Activated CD4-positive, alpha-beta memory T cell treated with anti-CD3 and anti-CD28 coated beads, Interleukin-2, amount 10 ng/mL, durations not matched to agents 7 days and 5 days (primary cell): Measurements from ENCODE around the gene NEK9. TPM values are rescaled to one million over a fixed set of nuclear protein-coding genes. Genes with fewer than 3 reads are reported as not detected.
A peak's percentile ranks its signal among the peaks of the same experiment; 100 is the strongest.
"Not testable (repeated sequence)": the region's sequence is repeated elsewhere in the genome, so short reads cannot be mapped to it uniquely, and the experiment has no call there.

Experiments used
- CTCF ChIA-PET: fragments of 350-600 bp; sonication (Branson Sonifier 250); formaldehyde crosslinking; loops from one replicate; lab custom pipeline; 2021; ENCODE audit warnings: antibody characterized with exemption, inconsistent platforms; lab: Charles Lee
- POLR2A ChIA-PET: fragments of 350-600 bp; sonication (Branson Sonifier 250); formaldehyde crosslinking; loops from one replicate; lab custom pipeline; 2021; ENCODE audit warnings: antibody characterized with exemption; lab: Charles Lee
- DNase-seq: peaks from one replicate; pipeline ENCODE4 v3.0.0-alpha.2; 2020
- H3K27ac Mint-ChIP-seq: one replicate; pipeline ENCODE4 v1.8.0; 2021; ENCODE audit warnings: mild to moderate bottlenecking, mixed read lengths
- H3K27me3 Mint-ChIP-seq: one replicate; pipeline ENCODE4 v1.8.0; 2021; ENCODE audit warnings: mixed read lengths
- H3K36me3 Mint-ChIP-seq: one replicate; pipeline ENCODE4 v1.8.0; 2021; ENCODE audit warnings: low read depth, mixed read lengths
- H3K4me1 Mint-ChIP-seq: one replicate; pipeline ENCODE4 v1.8.0; 2021; ENCODE audit warnings: mixed read lengths
- H3K4me3 Mint-ChIP-seq: one replicate; pipeline ENCODE4 v1.8.0; 2021; ENCODE audit warnings: mild to moderate bottlenecking, mixed read lengths
- H3K9me3 Mint-ChIP-seq: one replicate; pipeline ENCODE4 v1.8.0; 2021; ENCODE audit warnings: mixed read lengths
- total RNA-seq, 2 experiments: library from RNA; stranded (reverse); gene quantifications; one replicate each; pipeline ENCODE4 v1.2.3, GENCODE V29; 2021

The NEK9 gene
- total RNA-seq, 2 experiments from 2014 or later: 72.0 to 77.3 TPM

GRCh38 chr14:75077794-75078193 is 49.1 kb downstream of the NEK9 start:
- ChIA-PET CTCF (interaction anchor here (1.0 to 2.5 kb wide), 3 partner anchors 11 to 199 kb away, joined by 3 to 16 read pairs (median 3); no protein-coding TSS in a partner anchor), POLR2A (interaction anchor here (1.0 to 2.0 kb wide), 2 partner anchors 8 to 14 kb away, joined by 3 to 4 read pairs; partner anchors contain the start of genes ACYP1 and ZC2HC1C)
- H3K4me1 Mint-ChIP-seq: no peaks in the 10 kb centered on the region
- no peaks in the 10 kb centered on the region for H3K27me3 Mint-ChIP-seq
- H3K27ac Mint-ChIP-seq: no peak overlapping the region
- peaks cover 13% of the 10 kb centered on the region for H3K36me3 Mint-ChIP-seq
- no peak overlapping the region for H3K4me3 Mint-ChIP-seq
- H3K9me3 Mint-ChIP-seq: no peaks in the 10 kb centered on the region
- no peak for DNase-seq

GRCh38 chr14:75070383-75070782 is 56.5 kb downstream of the NEK9 start:
- H3K27me3 Mint-ChIP-seq: no peaks in the 10 kb centered on the region
- DNase-seq: no peak
- ChIA-PET CTCF (interaction anchor here (1.0 to 2.3 kb wide), 5 partner anchors 18 to 455 kb away, joined by 3 to 10 read pairs (median 5); no protein-coding TSS in a partner anchor), POLR2A (interaction anchor here (1.7 to 3.6 kb wide), 5 partner anchors 13 to 129 kb away, joined by 7 to 22 read pairs (median 10); partner anchors contain the start of genes EIF2B2 and NEK9)
- no peaks in the 10 kb centered on the region for H3K36me3 Mint-ChIP-seq
- H3K27ac Mint-ChIP-seq: no peak overlapping the region
- H3K9me3 Mint-ChIP-seq: no peaks in the 10 kb centered on the region
- H3K4me3 Mint-ChIP-seq: peak overlapping the region; percentile 22
- H3K4me1 Mint-ChIP-seq: peaks cover 10% of the 10 kb centered on the region

DNA sequence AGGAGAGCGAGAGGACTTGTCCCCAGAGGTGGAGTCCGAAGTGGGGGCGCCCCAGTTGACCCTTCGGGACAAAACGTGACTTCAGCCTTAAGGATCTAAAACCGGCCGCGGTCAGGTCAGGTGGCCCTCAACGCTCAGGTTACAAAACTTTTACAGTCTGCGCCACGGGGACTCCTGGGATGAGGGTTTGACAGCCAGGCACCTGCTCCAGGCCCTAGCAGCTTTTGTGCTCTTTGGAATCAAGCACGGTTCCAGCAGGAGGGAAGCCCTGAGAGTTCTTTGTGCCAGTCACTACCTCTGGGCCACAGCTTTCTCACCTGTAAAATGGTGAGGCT is 57.1 kb downstream of the NEK9 start:
- H3K36me3 Mint-ChIP-seq: no peaks in the 10 kb centered on the region
- no peaks in the 10 kb centered on the region for H3K9me3 Mint-ChIP-seq
- no peaks in the 10 kb centered on the region for H3K27me3 Mint-ChIP-seq
- no peak overlapping the region for H3K27ac Mint-ChIP-seq
- H3K4me1 Mint-ChIP-seq: peaks cover 14% of the 10 kb centered on the region
- DNase-seq: no peak
- ChIA-PET CTCF (interaction anchor here (0.9 to 2.3 kb wide), 8 partner anchors 19 to 455 kb away, joined by 3 to 10 read pairs (median 4); partner anchors contain the start of genes MLH3 and RPS6KL1), POLR2A (interaction anchor here (0.7 to 3.6 kb wide), 13 partner anchors 8 to 187 kb away, joined by 3 to 22 read pairs (median 7); partner anchors contain the start of genes EIF2B2, MLH3 and NEK9)
- H3K4me3 Mint-ChIP-seq: no peak overlapping the region

GRCh38 chr14:75069121-75069810 is 57.6 kb downstream of the NEK9 start, which contains the start of gene ZC2HC1C:
Gene ZC2HC1C, plus strand, starts transcription at chr14:75069641. Its CDS starts 933 bp downstream, at chr14:75070574.
- peak; percentile 73 for DNase-seq
- H3K4me3 Mint-ChIP-seq: peak within 1 kb of the TSS; percentile 22
- CTCF ChIA-PET: interaction anchor here (0.9 to 2.3 kb wide), 7 partner anchors 19 to 230 kb away, joined by 3 to 10 read pairs (median 5); partner anchors contain the start of genes MLH3 and RPS6KL1
- POLR2A ChIA-PET: interaction anchor here (0.7 to 3.6 kb wide), 14 partner anchors 9 to 188 kb away, joined by 3 to 22 read pairs (median 7); partner anchors contain the start of genes EIF2B2, MLH3 and NEK9
- no peaks in the 10 kb centered on the region for H3K27me3 Mint-ChIP-seq
- no peaks in the 10 kb centered on the region for H3K36me3 Mint-ChIP-seq
- H3K4me1 Mint-ChIP-seq: peaks cover 17% of the 10 kb centered on the region
- H3K9me3 Mint-ChIP-seq: no peaks in the 10 kb centered on the region
- no peak within 1 kb of the TSS for H3K27ac Mint-ChIP-seq

DNA sequence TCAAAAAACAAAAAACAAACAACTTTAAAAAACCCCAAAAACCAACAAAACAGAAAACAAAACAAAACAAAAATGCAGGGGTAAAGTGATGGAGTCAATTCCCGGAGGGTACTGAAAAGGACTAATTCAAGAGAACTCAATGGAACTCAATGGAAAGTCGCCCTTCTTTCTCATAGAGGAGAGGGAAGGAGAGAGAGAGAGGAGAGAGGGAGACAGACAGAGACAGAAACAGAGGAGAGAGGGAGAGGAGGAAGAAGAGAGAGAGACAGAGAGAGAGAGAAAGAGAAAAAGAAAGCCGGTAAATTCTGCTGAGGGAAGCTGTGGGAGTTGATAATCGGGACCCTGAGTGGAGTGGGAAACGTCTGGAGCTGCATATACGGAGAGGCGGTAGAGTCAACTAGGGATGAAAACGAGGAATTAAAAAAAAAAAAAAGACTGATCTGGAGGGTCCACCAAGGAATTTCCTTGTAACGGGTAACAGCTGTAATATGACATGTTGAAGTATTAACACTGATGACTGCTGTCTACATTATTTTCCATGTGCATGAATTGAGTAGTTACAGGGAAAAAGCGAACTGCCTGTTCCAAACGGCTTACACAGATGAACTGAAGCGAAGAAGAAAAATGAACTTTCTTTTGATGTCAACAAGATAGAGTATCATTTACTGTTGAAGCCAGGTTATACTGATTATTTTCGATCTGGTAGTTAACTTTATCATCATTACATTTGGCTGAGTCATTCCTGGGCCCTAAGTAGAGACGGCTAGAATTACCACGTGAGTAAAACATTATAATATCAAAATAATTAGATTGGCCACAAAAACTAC is 58.3 kb downstream of the NEK9 start:
- ChIA-PET CTCF (interaction anchor here (0.9 to 1.8 kb wide), 3 partner anchors 18 to 231 kb away, joined by 3 to 5 read pairs (median 4); partner anchors contain the start of genes MLH3 and RPS6KL1), POLR2A (interaction anchor here (0.7 to 3.6 kb wide), 10 partner anchors 10 to 498 kb away, joined by 3 to 22 read pairs (median 7); partner anchors contain the start of gene EIF2B2)
- no peak for DNase-seq
- Mint-ChIP-seq H3K9me3 (no peaks in the 10 kb centered on the region), H3K27me3 (no peaks in the 10 kb centered on the region), H3K4me3 (no peak overlapping the region), H3K36me3 (peaks cover 4% of the 10 kb centered on the region), H3K4me1 (peaks cover 23% of the 10 kb centered on the region), H3K27ac (no peak overlapping the region)

DNA sequence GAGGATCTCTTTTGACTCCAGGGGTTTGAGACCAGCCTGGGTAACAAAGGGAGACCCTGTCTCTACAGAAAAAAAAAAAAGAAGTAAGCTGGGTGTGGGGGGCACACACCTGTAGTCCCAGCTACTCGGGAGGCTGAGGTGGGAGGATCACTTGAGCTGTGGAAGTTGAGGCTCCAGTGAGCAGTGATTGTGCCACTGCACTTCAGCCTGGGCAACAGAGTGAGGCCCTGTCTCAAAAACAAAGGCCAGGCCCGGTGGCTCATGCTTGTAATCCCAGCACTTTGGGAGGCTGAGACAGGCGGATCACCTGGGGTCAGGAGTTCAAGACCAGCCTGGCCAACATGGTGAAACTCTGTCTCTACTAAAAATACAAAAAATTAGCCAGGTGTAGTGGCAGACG is 59.1 kb downstream of the NEK9 start:
- DNase-seq, CTCF ChIA-PET, H3K9me3 Mint-ChIP-seq, H3K36me3 Mint-ChIP-seq, H3K4me3 Mint-ChIP-seq, H3K27ac Mint-ChIP-seq, H3K27me3 Mint-ChIP-seq: not testable (repeated sequence)
- POLR2A ChIA-PET: interaction anchor here (0.7 to 3.6 kb wide), 4 partner anchors 64 to 499 kb away, joined by 3 to 22 read pairs (median 5); partner anchors contain the start of gene EIF2B2
- peaks cover 28% of the 10 kb centered on the region for H3K4me1 Mint-ChIP-seq

GRCh38 chr14:75067212-75067611 is 59.6 kb downstream of the NEK9 start:
- no peak for DNase-seq
- H3K36me3 Mint-ChIP-seq: peaks cover 9% of the 10 kb centered on the region
- ChIA-PET POLR2A (interaction anchor here (3.6 kb wide), 1 partner anchor 64 kb away, joined by 22 read pairs; the partner anchor contains the start of gene EIF2B2), CTCF (no interaction called here)
- peaks cover 31% of the 10 kb centered on the region for H3K4me1 Mint-ChIP-seq
- H3K9me3 Mint-ChIP-seq: no peaks in the 10 kb centered on the region
- no peak overlapping the region for H3K27ac Mint-ChIP-seq
- H3K27me3 Mint-ChIP-seq: no peaks in the 10 kb centered on the region
- no peak overlapping the region for H3K4me3 Mint-ChIP-seq

- Mint-ChIP-seq H3K4me1 (peaks cover 31% of the 10 kb centered on the region), H3K27ac (no peak overlapping the region), H3K9me3 (no peaks in the 10 kb centered on the region), H3K27me3 (no peaks in the 10 kb centered on the region), H3K36me3 (peaks cover 9% of the 10 kb centered on the region), H3K4me3 (no peak overlapping the region)
- ChIA-PET CTCF (no interaction called here), POLR2A (interaction anchor here (0.7 to 4.1 kb wide), 3 partner anchors 15 to 64 kb away, joined by 3 to 22 read pairs (median 18); partner anchors contain the start of genes EIF2B2 and MLH3)
- no peak for DNase-seq
These were observed 60.2 kb downstream of the NEK9 start for GRCh38 chr14:75066691-75067090.

- CTCF ChIA-PET: interaction anchor here (0.9 to 3.4 kb wide), 14 partner anchors 9 to 452 kb away, joined by 3 to 16 read pairs (median 6); partner anchors contain the start of genes EIF2B2, LTBP2 and MLH3
- H3K9me3 Mint-ChIP-seq: no peaks in the 10 kb centered on the region
- H3K27ac Mint-ChIP-seq: peak overlapping the region; percentile 92
- POLR2A ChIA-PET: interaction anchor here (0.6 to 4.1 kb wide), 14 partner anchors 8 to 182 kb away, joined by 3 to 20 read pairs (median 8); partner anchors contain the start of genes EIF2B2, MLH3 and NEK9
- H3K4me3 Mint-ChIP-seq: peak overlapping the region; percentile 99
- H3K27me3 Mint-ChIP-seq: no peaks in the 10 kb centered on the region
- peaks cover 33% of the 10 kb centered on the region for H3K36me3 Mint-ChIP-seq
- no peak for DNase-seq
- H3K4me1 Mint-ChIP-seq: peaks cover 41% of the 10 kb centered on the region
These were observed 62.7 kb downstream of the NEK9 start for GRCh38 chr14:75064205-75064567.

- peak within 1 kb of the TSS; percentile 92 for H3K27ac Mint-ChIP-seq
- CTCF ChIA-PET: interaction anchor here (0.9 to 3.4 kb wide), 16 partner anchors 10 to 452 kb away, joined by 3 to 16 read pairs (median 5); partner anchors contain the start of genes EIF2B2, LTBP2 and MLH3
- no peaks in the 10 kb centered on the region for H3K9me3 Mint-ChIP-seq
- DNase-seq: peak; percentile 93
- H3K27me3 Mint-ChIP-seq: no peaks in the 10 kb centered on the region
- peaks cover 36% of the 10 kb centered on the region for H3K36me3 Mint-ChIP-seq
- H3K4me3 Mint-ChIP-seq: peak within 1 kb of the TSS; percentile 99
- POLR2A ChIA-PET: interaction anchor here (0.6 to 4.1 kb wide), 14 partner anchors 8 to 181 kb away, joined by 3 to 20 read pairs (median 8); partner anchors contain the start of genes EIF2B2, MLH3 and NEK9
- H3K4me1 Mint-ChIP-seq: peaks cover 42% of the 10 kb centered on the region
These were observed 63.2 kb downstream of the NEK9 start, which contains the start of gene ACYP1 for GRCh38 chr14:75063491-75064204. Gene ACYP1, minus strand, starts transcription at chr14:75064024. Its CDS starts 471 bp downstream, at chr14:75063553.

GRCh38 chr14:75063013-75063412 is 63.8 kb downstream of the NEK9 start:
- H3K4me1 Mint-ChIP-seq: peaks cover 45% of the 10 kb centered on the region
- no peaks in the 10 kb centered on the region for H3K27me3 Mint-ChIP-seq
- H3K9me3 Mint-ChIP-seq: no peaks in the 10 kb centered on the region
- peak overlapping the region; percentile 92 for H3K27ac Mint-ChIP-seq
- peak overlapping the region; percentile 99 for H3K4me3 Mint-ChIP-seq
- DNase-seq: no peak
- CTCF ChIA-PET: interaction anchor here (0.7 to 3.4 kb wide), 13 partner anchors 12 to 206 kb away, joined by 3 to 16 read pairs (median 6); partner anchors contain the start of genes EIF2B2 and MLH3
- POLR2A ChIA-PET: interaction anchor here (1.0 to 4.1 kb wide), 10 partner anchors 9 to 180 kb away, joined by 3 to 20 read pairs (median 12); partner anchors contain the start of genes EIF2B2, MLH3 and NEK9
- peaks cover 40% of the 10 kb centered on the region for H3K36me3 Mint-ChIP-seq
